HepG2 (cell line): Measurements from ENCODE around the gene FCER1G. TPM values are rescaled to one million over a fixed set of nuclear protein-coding genes. Genes with fewer than 3 reads are reported as not detected.

Experiments used
- ADNP ChIP-seq: sonication (generic); formaldehyde crosslinking; IDR thresholded peaks from 2 replicates; pipeline ENCODE4 v1.4.0; 2020; ENCODE audit warnings: missing genetic modification reagents
- FOXA3 ChIP-seq: IDR thresholded peaks from 2 replicates; pipeline ENCODE4 v1.6.1; 2016; ENCODE audit warnings: missing genetic modification reagents, missing compliant biosample characterization
- HNF4A ChIP-seq: sonication (generic); formaldehyde crosslinking; IDR thresholded peaks from 2 replicates; pipeline ENCODE4 v1.4.0; 2020; ENCODE audit warnings: missing genetic modification reagents
- HNF4G ChIP-seq, 2 experiments: sonication (generic) in 1 of 2; formaldehyde crosslinking in 1 of 2; IDR thresholded peaks; 2 replicates each; pipeline versions ENCODE4 v1.4.0 to v1.6.1; 2011 to 2020; ENCODE audit warnings: borderline replicate concordance in 2 of 2, low read depth in 2 of 2, mild to moderate bottlenecking in 2 of 2, low read length in 1 of 2, missing genetic modification reagents in 1 of 2, moderate library complexity in 1 of 2
- SP5 ChIP-seq: IDR thresholded peaks from 2 replicates; pipeline ENCODE4 v1.6.1; 2016; ENCODE audit warnings: low read depth, borderline replicate concordance
- polyA plus RNA-seq, 8 experiments: library from polyadenylated mRNA; depleted of rRNA in 3 of 8; stranded (reverse) in 7 of 8; unstranded in 1 of 8; fragments of >200 nt; fragmentation: Illumina TruSeq in 4 of 8; extraction: Trizol in 4 of 8; gene quantifications; 2 replicates each; pipeline versions ENCODE4 v1.2.1 to v1.2.3, GENCODE V29; 2011 to 2016; ENCODE audit warnings: low read depth in 4 of 8, missing spikeins in 1 of 8, mixed read lengths in 1 of 8; ENCODE audit not compliant: insufficient read depth in 1 of 8
- total RNA-seq, 5 experiments: library from RNA; depleted of rRNA; stranded (reverse); fragments of >200 nt; fragmentation: Illumina TruSeq; extraction: Trizol; gene quantifications; 2 replicates each; pipeline ENCODE4 v1.2.3, GENCODE V29; 2016; ENCODE audit warnings: low read depth in 1 of 5
- TF ChIP-seq, protein P1 (sequence below): sonication (generic); formaldehyde crosslinking; IDR thresholded peaks from 2 replicates; pipeline ENCODE4 v1.4.0; 2020; ENCODE audit warnings: missing genetic modification reagents, borderline replicate concordance
- TF ChIP-seq, protein P2 (sequence below): sonication (generic); formaldehyde crosslinking; IDR thresholded peaks from 2 replicates; pipeline ENCODE4 v1.9.0; 2022; ENCODE audit warnings: missing genetic modification reagents, mild to moderate bottlenecking, borderline replicate concordance
- TF ChIP-seq, protein P3 (sequence below): sonication (generic); IDR thresholded peaks from 2 replicates; pipeline ENCODE4 v1.6.1; 2016; ENCODE audit warnings: low read depth, borderline replicate concordance
- TF ChIP-seq, protein P4 (sequence below): sonication (generic); formaldehyde crosslinking; conservative IDR thresholded peaks from 2 replicates; pipeline ENCODE4 v1.4.0; 2020; ENCODE audit warnings: mild to moderate bottlenecking, missing genetic modification reagents, moderate library complexity
- TF ChIP-seq, protein P5 (sequence below): sonication (generic); formaldehyde crosslinking; IDR thresholded peaks from 2 replicates; pipeline ENCODE4 v1.9.0; 2022; ENCODE audit warnings: low read depth, missing genetic modification reagents

The FCER1G gene
- total and polyA plus RNA-seq, 2 of the 13 experiments (the other 11 are each of a cell fraction or from before 2014, with no cell fraction given), result 1.3 to 6.4 TPM

DNA sequence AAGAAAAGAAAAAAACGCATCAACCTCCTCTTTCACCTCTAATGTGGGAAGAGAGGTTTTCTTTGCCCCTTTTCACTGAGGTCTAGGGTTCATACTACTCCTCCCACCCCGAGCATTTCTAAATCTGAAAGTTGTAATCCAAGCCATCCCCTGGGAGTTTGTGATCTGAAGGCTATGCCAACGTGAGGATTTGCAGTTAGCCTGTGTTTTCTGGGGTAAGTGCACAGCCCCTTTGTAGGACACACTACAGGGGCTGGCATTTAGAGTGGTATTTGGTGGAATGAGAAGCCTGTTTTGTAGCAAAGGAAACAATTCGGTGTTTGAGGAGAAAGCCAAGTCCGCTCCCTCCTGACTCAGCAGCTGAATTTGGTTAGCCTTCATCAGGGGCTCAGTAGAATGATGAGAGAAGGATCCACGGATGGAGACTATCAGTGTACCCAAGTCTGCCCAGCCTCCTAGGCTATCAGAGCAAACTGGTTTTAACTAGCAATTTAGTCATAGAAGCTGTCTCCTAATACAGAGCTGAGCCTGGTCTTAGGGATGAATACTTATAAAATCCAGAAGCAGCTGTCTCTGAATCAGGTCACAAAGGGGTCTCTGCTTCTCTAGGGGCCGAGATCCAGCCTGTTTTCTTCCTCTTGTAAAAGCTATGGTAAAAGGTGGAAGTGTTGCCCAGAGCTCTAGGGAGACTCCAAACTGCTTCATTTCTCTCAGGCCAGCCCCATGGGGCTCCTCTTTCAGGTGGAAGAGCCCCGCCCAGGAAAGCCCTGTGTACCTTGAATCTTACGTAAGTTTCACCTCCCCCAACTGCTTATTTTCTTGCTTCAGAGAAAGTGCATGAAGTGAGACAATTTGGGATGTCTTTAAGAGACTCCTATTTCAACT lies 45.5 kb downstream of the FCER1G start (continued):
- TF ChIP-seq, protein P1, sequence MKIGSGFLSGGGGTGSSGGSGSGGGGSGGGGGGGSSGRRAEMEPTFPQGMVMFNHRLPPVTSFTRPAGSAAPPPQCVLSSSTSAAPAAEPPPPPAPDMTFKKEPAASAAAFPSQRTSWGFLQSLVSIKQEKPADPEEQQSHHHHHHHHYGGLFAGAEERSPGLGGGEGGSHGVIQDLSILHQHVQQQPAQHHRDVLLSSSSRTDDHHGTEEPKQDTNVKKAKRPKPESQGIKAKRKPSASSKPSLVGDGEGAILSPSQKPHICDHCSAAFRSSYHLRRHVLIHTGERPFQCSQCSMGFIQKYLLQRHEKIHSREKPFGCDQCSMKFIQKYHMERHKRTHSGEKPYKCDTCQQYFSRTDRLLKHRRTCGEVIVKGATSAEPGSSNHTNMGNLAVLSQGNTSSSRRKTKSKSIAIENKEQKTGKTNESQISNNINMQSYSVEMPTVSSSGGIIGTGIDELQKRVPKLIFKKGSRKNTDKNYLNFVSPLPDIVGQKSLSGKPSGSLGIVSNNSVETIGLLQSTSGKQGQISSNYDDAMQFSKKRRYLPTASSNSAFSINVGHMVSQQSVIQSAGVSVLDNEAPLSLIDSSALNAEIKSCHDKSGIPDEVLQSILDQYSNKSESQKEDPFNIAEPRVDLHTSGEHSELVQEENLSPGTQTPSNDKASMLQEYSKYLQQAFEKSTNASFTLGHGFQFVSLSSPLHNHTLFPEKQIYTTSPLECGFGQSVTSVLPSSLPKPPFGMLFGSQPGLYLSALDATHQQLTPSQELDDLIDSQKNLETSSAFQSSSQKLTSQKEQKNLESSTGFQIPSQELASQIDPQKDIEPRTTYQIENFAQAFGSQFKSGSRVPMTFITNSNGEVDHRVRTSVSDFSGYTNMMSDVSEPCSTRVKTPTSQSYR (CRISPR knock-in tag), result peak; percentile 67; the same call in 1 of the 2 replicates
- TF ChIP-seq ADNP (CRISPR knock-in tag), result no peak
- peak; percentile 11; the same call in 1 of the 2 replicates for TF ChIP-seq HNF4G (IDR thresholded peaks at IDR 0.05; ENCODE audit: borderline replicate concordance, low read depth, low read length)
- no peak for TF ChIP-seq HNF4G (CRISPR knock-in tag; IDR thresholded peaks at IDR 0.05; ENCODE audit: borderline replicate concordance, low read depth)
- TF ChIP-seq, protein P2, sequence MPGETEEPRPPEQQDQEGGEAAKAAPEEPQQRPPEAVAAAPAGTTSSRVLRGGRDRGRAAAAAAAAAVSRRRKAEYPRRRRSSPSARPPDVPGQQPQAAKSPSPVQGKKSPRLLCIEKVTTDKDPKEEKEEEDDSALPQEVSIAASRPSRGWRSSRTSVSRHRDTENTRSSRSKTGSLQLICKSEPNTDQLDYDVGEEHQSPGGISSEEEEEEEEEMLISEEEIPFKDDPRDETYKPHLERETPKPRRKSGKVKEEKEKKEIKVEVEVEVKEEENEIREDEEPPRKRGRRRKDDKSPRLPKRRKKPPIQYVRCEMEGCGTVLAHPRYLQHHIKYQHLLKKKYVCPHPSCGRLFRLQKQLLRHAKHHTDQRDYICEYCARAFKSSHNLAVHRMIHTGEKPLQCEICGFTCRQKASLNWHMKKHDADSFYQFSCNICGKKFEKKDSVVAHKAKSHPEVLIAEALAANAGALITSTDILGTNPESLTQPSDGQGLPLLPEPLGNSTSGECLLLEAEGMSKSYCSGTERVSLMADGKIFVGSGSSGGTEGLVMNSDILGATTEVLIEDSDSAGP (CRISPR knock-in tag), result no peak
- TF ChIP-seq, protein P3, sequence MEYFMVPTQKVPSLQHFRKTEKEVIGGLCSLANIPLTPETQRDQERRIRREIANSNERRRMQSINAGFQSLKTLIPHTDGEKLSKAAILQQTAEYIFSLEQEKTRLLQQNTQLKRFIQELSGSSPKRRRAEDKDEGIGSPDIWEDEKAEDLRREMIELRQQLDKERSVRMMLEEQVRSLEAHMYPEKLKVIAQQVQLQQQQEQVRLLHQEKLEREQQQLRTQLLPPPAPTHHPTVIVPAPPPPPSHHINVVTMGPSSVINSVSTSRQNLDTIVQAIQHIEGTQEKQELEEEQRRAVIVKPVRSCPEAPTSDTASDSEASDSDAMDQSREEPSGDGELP, result no peak
- TF ChIP-seq HNF4A, result peak; percentile 20; the same call in 1 of the 2 replicates
- TF ChIP-seq, protein P4, sequence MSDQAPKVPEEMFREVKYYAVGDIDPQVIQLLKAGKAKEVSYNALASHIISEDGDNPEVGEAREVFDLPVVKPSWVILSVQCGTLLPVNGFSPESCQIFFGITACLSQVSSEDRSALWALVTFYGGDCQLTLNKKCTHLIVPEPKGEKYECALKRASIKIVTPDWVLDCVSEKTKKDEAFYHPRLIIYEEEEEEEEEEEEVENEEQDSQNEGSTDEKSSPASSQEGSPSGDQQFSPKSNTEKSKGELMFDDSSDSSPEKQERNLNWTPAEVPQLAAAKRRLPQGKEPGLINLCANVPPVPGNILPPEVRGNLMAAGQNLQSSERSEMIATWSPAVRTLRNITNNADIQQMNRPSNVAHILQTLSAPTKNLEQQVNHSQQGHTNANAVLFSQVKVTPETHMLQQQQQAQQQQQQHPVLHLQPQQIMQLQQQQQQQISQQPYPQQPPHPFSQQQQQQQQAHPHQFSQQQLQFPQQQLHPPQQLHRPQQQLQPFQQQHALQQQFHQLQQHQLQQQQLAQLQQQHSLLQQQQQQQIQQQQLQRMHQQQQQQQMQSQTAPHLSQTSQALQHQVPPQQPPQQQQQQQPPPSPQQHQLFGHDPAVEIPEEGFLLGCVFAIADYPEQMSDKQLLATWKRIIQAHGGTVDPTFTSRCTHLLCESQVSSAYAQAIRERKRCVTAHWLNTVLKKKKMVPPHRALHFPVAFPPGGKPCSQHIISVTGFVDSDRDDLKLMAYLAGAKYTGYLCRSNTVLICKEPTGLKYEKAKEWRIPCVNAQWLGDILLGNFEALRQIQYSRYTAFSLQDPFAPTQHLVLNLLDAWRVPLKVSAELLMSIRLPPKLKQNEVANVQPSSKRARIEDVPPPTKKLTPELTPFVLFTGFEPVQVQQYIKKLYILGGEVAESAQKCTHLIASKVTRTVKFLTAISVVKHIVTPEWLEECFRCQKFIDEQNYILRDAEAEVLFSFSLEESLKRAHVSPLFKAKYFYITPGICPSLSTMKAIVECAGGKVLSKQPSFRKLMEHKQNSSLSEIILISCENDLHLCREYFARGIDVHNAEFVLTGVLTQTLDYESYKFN (CRISPR knock-in tag), result 0 out of 2 replicates have a peak, but pooled peaks have one; percentile 34
- 0 out of 2 replicates have a peak, but pooled peaks have one; percentile 34 for TF ChIP-seq FOXA3 (CRISPR knock-in tag)
- peak; percentile 61 for TF ChIP-seq SP5 (CRISPR knock-in tag)
- TF ChIP-seq, protein P5, sequence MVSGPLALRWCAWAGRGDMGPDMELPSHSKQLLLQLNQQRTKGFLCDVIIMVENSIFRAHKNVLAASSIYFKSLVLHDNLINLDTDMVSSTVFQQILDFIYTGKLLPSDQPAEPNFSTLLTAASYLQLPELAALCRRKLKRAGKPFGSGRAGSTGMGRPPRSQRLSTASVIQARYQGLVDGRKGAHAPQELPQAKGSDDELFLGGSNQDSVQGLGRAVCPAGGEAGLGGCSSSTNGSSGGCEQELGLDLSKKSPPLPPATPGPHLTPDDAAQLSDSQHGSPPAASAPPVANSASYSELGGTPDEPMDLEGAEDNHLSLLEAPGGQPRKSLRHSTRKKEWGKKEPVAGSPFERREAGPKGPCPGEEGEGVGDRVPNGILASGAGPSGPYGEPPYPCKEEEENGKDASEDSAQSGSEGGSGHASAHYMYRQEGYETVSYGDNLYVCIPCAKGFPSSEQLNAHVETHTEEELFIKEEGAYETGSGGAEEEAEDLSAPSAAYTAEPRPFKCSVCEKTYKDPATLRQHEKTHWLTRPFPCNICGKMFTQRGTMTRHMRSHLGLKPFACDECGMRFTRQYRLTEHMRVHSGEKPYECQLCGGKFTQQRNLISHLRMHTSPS (CRISPR knock-in tag), result no peak
